PC-9 (cell line): ENCODE measurements around the gene ATXN3. TPM values are rescaled to one million over a fixed set of nuclear protein-coding genes. Genes with fewer than 3 reads are reported as not detected.
A peak's percentile ranks its signal among the peaks of the same experiment; 100 is the strongest.

Experiments used
- BruUV-seq: library from RNA; stranded (reverse); fragments of 400-500 nt; replicated peaks from 2 replicates; lab custom pipeline; 2021; lab: Mats Ljungman, UMichigan
- CTCF ChIA-PET: fragments of 300-600 bp; sonication (Branson Sonifier 250); formaldehyde crosslinking; loops from one replicate; lab custom pipeline; 2022; ENCODE audit warnings: antibody characterized with exemption; lab: Charles Lee
- POLR2A ChIA-PET: fragments of 300-600 bp; sonication (Branson Sonifier 250); formaldehyde crosslinking; loops from one replicate; lab custom pipeline; 2022; ENCODE audit warnings: antibody characterized with exemption; ENCODE audit not compliant: unreplicated experiment; lab: Charles Lee
- DNase-seq, 2 experiments: peaks; one replicate each; pipeline versions ENCODE4 v3.0.0 to v3.0.0-alpha.2; 2015 to 2022; ENCODE audit warnings: mixed read lengths in 1 of 2
- H2AFZ ChIP-seq: fragments of 200-600 bp; sonication (generic); 2 replicates; pipeline ENCODE4 v1.8.1; 2017; ENCODE audit warnings: antibody characterized with exemption
- H3F3A ChIP-seq: fragments of 200-600 bp; sonication (generic); 2 replicates; pipeline ENCODE4 v1.8.1; 2017; ENCODE audit warnings: antibody characterized with exemption, mild to moderate bottlenecking, low read depth; ENCODE audit not compliant: insufficient read depth
- H3K27ac ChIP-seq: fragments of 200-600 bp; sonication (generic); 2 replicates; pipeline ENCODE4 v1.6.1; 2016; ENCODE audit warnings: mixed run types
- H3K27me3 ChIP-seq: fragments of 200-600 bp; sonication (generic); 2 replicates; pipeline ENCODE4 v1.6.1; 2016; ENCODE audit warnings: low read depth, mixed run types; ENCODE audit not compliant: insufficient read depth
- H3K36me3 ChIP-seq: fragments of 200-600 bp; sonication (generic); 2 replicates; pipeline ENCODE4 v1.6.1; 2016; ENCODE audit warnings: low read depth, mixed run types
- H3K4me1 ChIP-seq: fragments of 200-600 bp; sonication (generic); replicated peaks from 2 replicates; pipeline ENCODE4 v1.6.1; 2016; ENCODE audit warnings: mixed run types; ENCODE audit not compliant: insufficient read depth
- H3K4me2 ChIP-seq: fragments of 200-600 bp; sonication (generic); 2 replicates; pipeline ENCODE4 v1.6.1; 2017; ENCODE audit warnings: mixed run types
- H3K4me3 ChIP-seq: fragments of 200-600 bp; sonication (generic); 2 replicates; pipeline ENCODE4 v1.6.1; 2016; ENCODE audit warnings: mixed run types
- H3K79me2 ChIP-seq: fragments of 200-600 bp; sonication (generic); 2 replicates; pipeline ENCODE4 v1.6.1; 2017; ENCODE audit warnings: low read depth, mixed run types
- H3K9me2 ChIP-seq: fragments of 200-600 bp; sonication (generic); 2 replicates; pipeline ENCODE4 v1.8.1; 2017; ENCODE audit warnings: mild to moderate bottlenecking; ENCODE audit not compliant: insufficient read depth
- H3K9me3 ChIP-seq: fragments of 200-600 bp; sonication (generic); 2 replicates; pipeline ENCODE4 v1.8.1; 2016; ENCODE audit warnings: low read depth; ENCODE audit not compliant: insufficient read depth
- H4K20me1 ChIP-seq: fragments of 200-600 bp; sonication (generic); 2 replicates; pipeline ENCODE4 v1.8.1; 2017; ENCODE audit not compliant: insufficient read depth
- EZH2 ChIP-seq: fragments of 200-600 bp; sonication (generic); IDR thresholded peaks from 2 replicates; pipeline ENCODE4 v1.8.0; 2017; ENCODE audit warnings: antibody characterized with exemption, low read depth
- intact Hi-C: fragments of 100-400 bp; cut with micrococcal nuclease; formaldehyde crosslinking; loops from one replicate; pipeline ENCODE4 v1.10.0; 2022; ENCODE audit not compliant: unreplicated experiment
- total RNA-seq: library from RNA; stranded (reverse); gene quantifications from 2 replicates; pipeline ENCODE4 v1.2.3, GENCODE V29; 2021
- TF ChIP-seq, protein P1 (sequence below): fragments of 200-600 bp; sonication (generic); conservative IDR thresholded peaks from 2 replicates; pipeline ENCODE4 v1.6.1; 2017; ENCODE audit warnings: mixed run types, antibody characterized with exemption, mild to moderate bottlenecking, moderate library complexity

Gene ATXN3
- total RNA-seq, 1 experiment from 2014 or later: 8.5 TPM

DNA sequence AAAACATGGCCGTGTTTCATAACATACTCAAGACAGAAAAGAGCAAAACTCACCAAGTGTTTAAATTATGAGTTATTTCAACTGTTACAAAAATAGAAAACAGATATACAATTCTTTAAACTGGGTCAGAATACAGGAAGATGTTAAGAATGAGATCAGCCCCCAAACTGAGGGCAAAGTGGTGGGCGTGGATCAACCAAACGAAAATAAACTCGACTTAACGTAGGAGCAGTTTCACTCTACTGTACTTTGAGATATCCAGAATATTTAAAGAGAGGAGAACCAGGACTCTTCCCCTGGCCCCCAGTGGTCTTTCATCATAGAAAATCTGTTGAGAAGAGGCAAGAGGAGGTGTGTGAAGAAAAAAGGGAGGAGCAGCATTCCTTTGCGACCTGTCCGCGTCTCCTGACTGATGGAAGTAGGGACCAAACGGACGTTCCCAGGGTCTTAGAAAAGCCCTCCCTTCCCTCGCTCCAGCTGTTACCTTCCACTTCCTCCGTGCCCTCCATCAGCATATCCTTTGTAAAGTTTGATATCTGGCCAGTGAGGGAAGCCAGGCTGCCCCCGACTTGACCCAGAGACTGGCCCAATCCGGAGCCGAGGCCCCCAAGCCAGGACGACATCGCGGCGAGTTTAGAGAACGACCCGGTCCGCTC lies 67.2 kb downstream of the ATXN3 start:
- H4K20me1 ChIP-seq: peaks cover 9% of the 10 kb centered on the region
- peak overlapping the region; percentile 96 for H2AFZ ChIP-seq
- ChIA-PET CTCF (no interaction called here), POLR2A (interaction anchor here (0.6 kb wide), 2 partner anchors 651 to 1113 kb away, joined by 3 to 4 read pairs; no protein-coding TSS in a partner anchor)
- DNase-seq: peak; percentile 8 to 54
- BruUV-seq: TSS peak; percentile 60
- H3K4me2 ChIP-seq: peak overlapping the region; percentile 98
- intact Hi-C loops: no loop called here
- H3K4me3 ChIP-seq: peak overlapping the region; percentile 85
- no peak for TF ChIP-seq EZH2
- TF ChIP-seq, protein P1, sequence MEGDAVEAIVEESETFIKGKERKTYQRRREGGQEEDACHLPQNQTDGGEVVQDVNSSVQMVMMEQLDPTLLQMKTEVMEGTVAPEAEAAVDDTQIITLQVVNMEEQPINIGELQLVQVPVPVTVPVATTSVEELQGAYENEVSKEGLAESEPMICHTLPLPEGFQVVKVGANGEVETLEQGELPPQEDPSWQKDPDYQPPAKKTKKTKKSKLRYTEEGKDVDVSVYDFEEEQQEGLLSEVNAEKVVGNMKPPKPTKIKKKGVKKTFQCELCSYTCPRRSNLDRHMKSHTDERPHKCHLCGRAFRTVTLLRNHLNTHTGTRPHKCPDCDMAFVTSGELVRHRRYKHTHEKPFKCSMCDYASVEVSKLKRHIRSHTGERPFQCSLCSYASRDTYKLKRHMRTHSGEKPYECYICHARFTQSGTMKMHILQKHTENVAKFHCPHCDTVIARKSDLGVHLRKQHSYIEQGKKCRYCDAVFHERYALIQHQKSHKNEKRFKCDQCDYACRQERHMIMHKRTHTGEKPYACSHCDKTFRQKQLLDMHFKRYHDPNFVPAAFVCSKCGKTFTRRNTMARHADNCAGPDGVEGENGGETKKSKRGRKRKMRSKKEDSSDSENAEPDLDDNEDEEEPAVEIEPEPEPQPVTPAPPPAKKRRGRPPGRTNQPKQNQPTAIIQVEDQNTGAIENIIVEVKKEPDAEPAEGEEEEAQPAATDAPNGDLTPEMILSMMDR: no peak
- 0 out of 2 replicates have a peak, but pooled peaks cover 10% of the 10 kb centered on the region for H3K4me1 ChIP-seq
- peaks cover 48% of the 10 kb centered on the region for H3K79me2 ChIP-seq
- H3K36me3 ChIP-seq: no peaks in the 10 kb centered on the region
- H3F3A ChIP-seq: no peaks in the 10 kb centered on the region
- no peaks in the 10 kb centered on the region for H3K9me3 ChIP-seq
- H3K9me2 ChIP-seq: no peaks in the 10 kb centered on the region
- peak overlapping the region; percentile 88 for H3K27ac ChIP-seq
- H3K27me3 ChIP-seq: no peaks in the 10 kb centered on the region

DNA sequence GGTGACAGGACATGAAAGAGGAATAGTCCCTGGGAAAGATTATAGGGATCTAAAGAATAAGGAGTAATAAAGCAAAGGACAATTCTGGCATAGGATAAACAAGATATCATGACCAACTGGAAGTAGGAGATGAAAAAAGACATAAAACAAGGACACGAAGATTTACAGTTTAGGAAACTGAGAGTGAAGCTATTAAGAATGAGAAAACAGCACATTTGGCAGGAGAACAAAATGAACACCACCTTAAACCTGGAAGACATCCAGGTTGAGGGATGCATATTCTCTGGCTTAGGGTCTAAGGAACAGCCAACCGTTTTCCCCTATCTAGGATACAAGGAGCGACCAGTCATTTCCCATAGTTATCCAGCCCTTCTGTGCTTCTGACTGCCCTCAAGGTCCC lies 68.4 kb downstream of the ATXN3 start:
- Histone ChIP-seq H3K36me3 (no peaks in the 10 kb centered on the region), H3K79me2 (peaks cover 48% of the 10 kb centered on the region), H2AFZ (no peak overlapping the region), H4K20me1 (peaks cover 9% of the 10 kb centered on the region), H3K4me3 (peak overlapping the region; percentile 85; the same call in 1 of the 2 replicates), H3K4me1 (0 out of 2 replicates have a peak, but pooled peaks cover 10% of the 10 kb centered on the region), H3K9me3 (no peaks in the 10 kb centered on the region), H3K9me2 (no peaks in the 10 kb centered on the region), H3F3A (no peaks in the 10 kb centered on the region), H3K4me2 (peak overlapping the region; percentile 98), H3K27ac (no peak overlapping the region), H3K27me3 (no peaks in the 10 kb centered on the region)
- BruUV-seq: no TSS peak
- ChIA-PET CTCF (interaction anchor here (0.7 kb wide), 1 partner anchor 526 kb away, joined by 6 read pairs; no protein-coding TSS in a partner anchor), POLR2A (no interaction called here)
- TF ChIP-seq, protein P1: no peak
- no peak for TF ChIP-seq EZH2
- DNase-seq: no peak
- intact Hi-C loops: no loop called here

DNA sequence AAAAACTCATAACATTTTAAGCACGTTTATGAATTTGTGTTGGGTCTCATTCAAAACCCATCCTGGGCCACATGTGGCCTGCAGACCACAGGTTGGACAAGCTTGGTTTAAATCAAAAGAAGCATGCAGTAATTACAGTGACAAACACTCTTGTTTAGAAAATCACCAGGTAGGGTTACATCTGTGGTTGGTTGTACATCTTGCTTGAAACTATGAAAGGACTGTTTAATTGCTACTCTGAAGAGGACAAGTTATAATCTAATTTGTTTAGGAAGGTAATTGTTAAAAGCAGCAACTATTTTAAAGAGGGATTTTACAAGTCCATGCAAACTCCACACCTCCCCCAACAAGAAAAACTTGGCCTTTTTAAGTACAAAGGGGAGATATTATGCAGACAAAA lies 70.5 kb downstream of the ATXN3 start:
- CTCF ChIA-PET: no interaction called here
- Histone ChIP-seq H3K9me2 (no peaks in the 10 kb centered on the region), H3K27ac (no peak overlapping the region), H3K4me1 (0 out of 2 replicates have a peak, but pooled peaks cover 10% of the 10 kb centered on the region), H2AFZ (no peak overlapping the region), H3K4me2 (no peak overlapping the region), H3K79me2 (peaks cover 44% of the 10 kb centered on the region), H3K9me3 (no peaks in the 10 kb centered on the region), H3F3A (no peaks in the 10 kb centered on the region), H3K36me3 (no peaks in the 10 kb centered on the region), H3K4me3 (no peak overlapping the region), H3K27me3 (no peaks in the 10 kb centered on the region), H4K20me1 (peaks cover 9% of the 10 kb centered on the region)
- BruUV-seq: no TSS peak
- no peak for TF ChIP-seq EZH2
- TF ChIP-seq, protein P1: no peak
- intact Hi-C loops: no loop called here
- no peak for DNase-seq
- POLR2A ChIA-PET: no interaction called here
